Uterus (tissue), 4 donors: Measurements from ENCODE around the gene SYNGR1. TPM values are rescaled to one million over a fixed set of nuclear protein-coding genes. Genes with fewer than 3 reads are reported as not detected.

Experiments used
- DNase-seq, 2 donors: peaks; one replicate each; pipeline ENCODE4 v3.0.0-alpha.2; 2019 to 2020
- H3K27ac ChIP-seq, 2 donors: fragments of 200-600 bp; sonication (generic); 1 replicate in 1 of 2; 2 replicates in 1 of 2; pipeline ENCODE4 v1.5.1; 2016 to 2018
- H3K27me3 ChIP-seq, 2 donors: fragments of 200-600 bp; sonication (generic); one replicate each; pipeline ENCODE4 v1.5.1; 2018 to 2019; ENCODE audit warnings: control low read depth in 1 of 2
- H3K36me3 ChIP-seq, 2 donors: fragments of 200-600 bp; sonication (generic); one replicate each; pipeline ENCODE4 v1.5.1; 2019; ENCODE audit warnings: control low read depth in 1 of 2
- H3K4me1 ChIP-seq, 2 donors: fragments of 200-600 bp; sonication (generic); one replicate each; pipeline ENCODE4 v1.5.1; 2018 to 2019; ENCODE audit warnings: control low read depth in 1 of 2
- H3K4me3 ChIP-seq, 2 donors: fragments of 200-600 bp; sonication (generic); 1 replicate in 1 of 2; 2 replicates in 1 of 2; pipeline ENCODE4 v1.5.1; 2018 to 2019; ENCODE audit warnings: mild to moderate bottlenecking in 1 of 2
- H3K9me3 ChIP-seq, 2 donors: fragments of 200-600 bp; sonication (generic); one replicate each; pipeline ENCODE4 v1.5.1; 2019; ENCODE audit warnings: control low read depth in 1 of 2
- CTCF ChIP-seq, 4 experiments: fragments of 200-600 bp in 2 of 4; fragments of 450-650 bp in 2 of 4; sonication (generic) in 2 of 4; IDR thresholded peaks; one replicate each; pipeline ENCODE4 v1.5.1; 2016 to 2019; ENCODE audit warnings: antibody characterized with exemption in 4 of 4, mild to moderate bottlenecking in 2 of 4, moderate library complexity in 1 of 4
- POLR2A ChIP-seq, 2 donors: fragments of 450-650 bp; IDR thresholded peaks; one replicate each; pipeline ENCODE4 v1.6.1; 2016; ENCODE audit warnings: antibody characterized with exemption in 2 of 2, mild to moderate bottlenecking in 1 of 2, moderate library complexity in 1 of 2
- intact Hi-C: fragments of 100-400 bp; cut with DNase I; formaldehyde crosslinking; loops from one replicate; pipeline ENCODE4 v1.15.1; 2023; ENCODE audit warnings: low total_unique reads
- total RNA-seq, 4 donors: library from RNA; depleted of rRNA in 3 of 4; stranded (reverse); fragments of >200 nt in 3 of 4; gene quantifications; one replicate each; pipeline versions ENCODE4 v1.1.0 to v1.2.4, GENCODE V29; 2014 to 2023
- donor health status: DM: yes; HTN: yes; CAD: no.

The SYNGR1 gene
- total RNA-seq, 4 donors from 2014 or later = 12.9 to 57.9 (median 35.4) TPM

- no peak for DNase-seq
- intact Hi-C loops = no loop called here
- H3K4me3 ChIP-seq = no peak overlapping the region
Observed at GRCh38 chr22:39344046-39344390, 5.8 kb upstream of the SYNGR1 start.

GRCh38 chr22:39345231-39345630, 4.6 kb upstream of the SYNGR1 start:
- no peak overlapping the region for H3K27ac ChIP-seq
- no peak for DNase-seq
- no peaks in the 10 kb centered on the region for H3K4me1 ChIP-seq
- H3K9me3 ChIP-seq = no peaks in the 10 kb centered on the region
- H3K36me3 ChIP-seq = no peaks in the 10 kb centered on the region
- TF ChIP-seq CTCF (IDR thresholded peaks at IDR 0.05) = no peak
- TF ChIP-seq POLR2A (IDR thresholded peaks at IDR 0.05) = no peak
- H3K27me3 ChIP-seq = no peaks in the 10 kb centered on the region
- H3K4me3 ChIP-seq = no peak overlapping the region
- intact Hi-C loops = no loop called here

More at GRCh38 chr22:39344046-39344390, 5.8 kb upstream of the SYNGR1 start:
- H3K36me3 ChIP-seq = no peaks in the 10 kb centered on the region
- H3K9me3 ChIP-seq = no peaks in the 10 kb centered on the region
- no peaks in the 10 kb centered on the region for H3K27me3 ChIP-seq
- H3K27ac ChIP-seq = no peak overlapping the region
- TF ChIP-seq POLR2A (IDR thresholded peaks at IDR 0.05) = no peak
- TF ChIP-seq CTCF (IDR thresholded peaks at IDR 0.05) = no peak
- no peaks in the 10 kb centered on the region for H3K4me1 ChIP-seq

GRCh38 chr22:39348909-39349505, 784 bp upstream of the SYNGR1 start:
- Histone ChIP-seq H3K4me3 (peak overlapping the region; percentile 70 to 71), H3K36me3 (no peaks in the 10 kb centered on the region), H3K4me1 (no peaks in the 10 kb centered on the region), H3K9me3 (no peaks in the 10 kb centered on the region), H3K27ac (peak overlapping the region; percentile 58 to 78), H3K27me3 (no peaks in the 10 kb centered on the region)
- peak; percentile 37 to 38 for DNase-seq
- intact Hi-C loops = no loop called here
- TF ChIP-seq CTCF (IDR thresholded peaks at IDR 0.05) (no peak), POLR2A (IDR thresholded peaks at IDR 0.05) (no peak)

- no peaks in the 10 kb centered on the region for H3K9me3 ChIP-seq
- DNase-seq = peak; percentile 39 to 49
- intact Hi-C loops = no loop called here
- H3K4me1 ChIP-seq = no peaks in the 10 kb centered on the region
- peak overlapping the region; percentile 70 to 86 for H3K4me3 ChIP-seq
- no peaks in the 10 kb centered on the region for H3K36me3 ChIP-seq
- H3K27ac ChIP-seq = peak overlapping the region; percentile 82 to 84
- no peak for TF ChIP-seq CTCF (IDR thresholded peaks at IDR 0.05)
- no peak for TF ChIP-seq POLR2A (IDR thresholded peaks at IDR 0.05)
- no peaks in the 10 kb centered on the region for H3K27me3 ChIP-seq
Observed at GRCh38 chr22:39349506-39349966, 255 bp upstream of the SYNGR1 start.

- TF ChIP-seq CTCF (IDR thresholded peaks at IDR 0.05) (no peak), POLR2A (IDR thresholded peaks at IDR 0.05) (no peak)
- no peaks in the 10 kb centered on the region for H3K9me3 ChIP-seq
- no peaks in the 10 kb centered on the region for H3K4me1 ChIP-seq
- DNase-seq = no peak
- no peaks in the 10 kb centered on the region for H3K36me3 ChIP-seq
- intact Hi-C loops = no loop called here
- peak overlapping the region; percentile 53 to 86 for H3K4me3 ChIP-seq
- H3K27ac ChIP-seq = peak overlapping the region; percentile 82 to 84
- no peaks in the 10 kb centered on the region for H3K27me3 ChIP-seq
Observed at GRCh38 chr22:39350757-39351688, 1.2 kb downstream of the SYNGR1 start.
